Measurements from ENCODE around the gene SFXN3.

- TF ChIP-seq NFATC3 (CRISPR knock-in tag; IDR thresholded peaks at IDR 0.05), result no peak
- no peak for TF ChIP-seq ZNF546 (CRISPR knock-in tag; conservative IDR thresholded peaks at IDR 0.05)
These were observed 35.9 kb upstream of the SFXN3 start for GRCh38 chr10:100995181-100995580.
